ENCODE measurements around the gene MAD1L1. TPM values are rescaled to one million over a fixed set of nuclear protein-coding genes. Genes with fewer than 3 reads are reported as not detected.

Gene MAD1L1
- 30.2 and 32.7 TPM in 2 replicates for total RNA-seq
- long read RNA-seq, transcript MAD1L1-202 (19 exons, 2,762 nt): minor isoform, 5 of 81 reads
- long read RNA-seq, transcript MAD1L1-204 (19 exons, 2,991 nt): major isoform, 9 of 81 reads
- long read RNA-seq, partial matches to known transcripts: 7 of 81 reads
- long read RNA-seq, other reads (novel, unspliced or antisense): 59 of 81 reads

DNA sequence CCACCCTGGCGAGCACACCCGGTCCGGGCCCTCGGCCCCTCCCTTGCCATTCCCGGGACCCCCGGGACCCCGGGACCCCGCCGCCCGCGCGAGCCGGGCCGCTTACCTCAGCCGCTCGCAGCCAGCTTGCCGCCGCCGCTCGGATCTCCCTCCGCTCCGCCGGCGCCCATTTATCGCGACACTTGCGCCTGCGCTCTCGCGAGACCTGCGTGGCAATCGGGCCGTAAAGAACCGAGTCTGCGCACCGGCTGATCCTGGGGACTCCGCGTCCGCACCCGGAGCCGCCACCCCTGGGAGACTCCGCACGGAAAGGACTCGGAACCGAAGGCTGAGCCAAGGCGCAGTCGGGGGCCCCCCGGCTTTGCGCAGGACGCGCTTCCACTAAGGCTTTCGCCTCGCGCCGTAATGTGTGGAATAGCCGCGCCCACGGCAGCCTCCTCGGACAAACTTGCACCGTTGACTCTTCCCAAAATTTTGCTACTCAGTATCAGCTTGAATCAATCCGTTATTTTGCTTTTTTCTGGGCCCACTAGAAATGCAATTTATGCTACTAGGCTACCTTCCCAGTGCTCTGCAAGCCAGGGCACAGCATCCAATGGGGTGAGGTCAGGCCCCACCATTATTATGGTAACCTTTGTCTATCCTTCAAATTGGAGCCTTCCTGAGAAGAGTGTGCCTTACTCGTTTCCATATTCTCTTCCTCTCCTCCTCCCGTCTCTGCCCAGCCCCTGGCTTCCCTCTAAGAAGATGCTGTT is at the start of gene MAD1L1:
MAD1L1 (minus strand) TSS at position 180 of the 755 bp plus-strand sequence. CDS start 2,812 bp downstream, outside the sequence.
- TF ChIP-seq, protein P1, sequence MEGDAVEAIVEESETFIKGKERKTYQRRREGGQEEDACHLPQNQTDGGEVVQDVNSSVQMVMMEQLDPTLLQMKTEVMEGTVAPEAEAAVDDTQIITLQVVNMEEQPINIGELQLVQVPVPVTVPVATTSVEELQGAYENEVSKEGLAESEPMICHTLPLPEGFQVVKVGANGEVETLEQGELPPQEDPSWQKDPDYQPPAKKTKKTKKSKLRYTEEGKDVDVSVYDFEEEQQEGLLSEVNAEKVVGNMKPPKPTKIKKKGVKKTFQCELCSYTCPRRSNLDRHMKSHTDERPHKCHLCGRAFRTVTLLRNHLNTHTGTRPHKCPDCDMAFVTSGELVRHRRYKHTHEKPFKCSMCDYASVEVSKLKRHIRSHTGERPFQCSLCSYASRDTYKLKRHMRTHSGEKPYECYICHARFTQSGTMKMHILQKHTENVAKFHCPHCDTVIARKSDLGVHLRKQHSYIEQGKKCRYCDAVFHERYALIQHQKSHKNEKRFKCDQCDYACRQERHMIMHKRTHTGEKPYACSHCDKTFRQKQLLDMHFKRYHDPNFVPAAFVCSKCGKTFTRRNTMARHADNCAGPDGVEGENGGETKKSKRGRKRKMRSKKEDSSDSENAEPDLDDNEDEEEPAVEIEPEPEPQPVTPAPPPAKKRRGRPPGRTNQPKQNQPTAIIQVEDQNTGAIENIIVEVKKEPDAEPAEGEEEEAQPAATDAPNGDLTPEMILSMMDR (IDR thresholded peaks at IDR 0.05): no peak
- Mint-ChIP-seq H3K36me3 (ENCODE audit: unreplicated experiment) (peaks cover 20% of the 10 kb centered on the region), H3K4me1 (ENCODE audit: unreplicated experiment) (peaks cover 14% of the 10 kb centered on the region), H3K4me3 (ENCODE audit: unreplicated experiment) (peak within 1 kb of the TSS; percentile 84), H3K27me3 (ENCODE audit: unreplicated experiment) (no peaks in the 10 kb centered on the region), H3K27ac (ENCODE audit: unreplicated experiment) (peak within 1 kb of the TSS; percentile 80), H3K9me3 (ENCODE audit: unreplicated experiment) (no peaks in the 10 kb centered on the region)
- DNase-seq (ENCODE audit: extremely low spot score, unreplicated experiment): peak; percentile 97

- Mint-ChIP-seq H3K27ac (ENCODE audit: unreplicated experiment) (no peak overlapping the region), H3K27me3 (ENCODE audit: unreplicated experiment) (no peaks in the 10 kb centered on the region), H3K4me3 (ENCODE audit: unreplicated experiment) (no peak overlapping the region), H3K36me3 (ENCODE audit: unreplicated experiment) (peaks cover under 1% of the 10 kb centered on the region), H3K9me3 (ENCODE audit: unreplicated experiment) (no peaks in the 10 kb centered on the region), H3K4me1 (ENCODE audit: unreplicated experiment) (peaks cover 7% of the 10 kb centered on the region)
- DNase-seq (ENCODE audit: extremely low spot score, unreplicated experiment): no peak
- TF ChIP-seq, protein P1 (IDR thresholded peaks at IDR 0.05): no peak
These were observed 49.5 kb upstream of the MAD1L1 start for GRCh38 chr7:2282185-2282751.

DNA sequence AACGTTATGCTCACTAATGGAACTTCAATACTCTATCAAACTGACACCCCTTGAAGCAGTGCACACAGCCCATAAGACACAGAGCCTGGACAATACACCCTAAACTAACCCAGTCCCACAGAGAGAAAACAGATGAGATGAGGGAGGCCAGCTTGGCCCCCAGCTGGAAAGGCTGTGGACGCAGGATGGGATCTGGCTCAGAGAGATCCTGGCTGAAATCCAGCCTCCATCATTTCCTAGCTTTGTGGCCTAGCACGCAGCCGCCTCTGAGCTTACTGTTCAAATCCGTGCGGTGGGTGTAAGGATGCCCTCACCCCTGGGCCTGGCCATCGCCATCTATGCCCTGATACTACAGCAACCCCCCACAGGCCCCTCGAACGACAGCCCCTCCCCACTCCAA is 48.8 kb upstream of the MAD1L1 start:
- H3K36me3 Mint-ChIP-seq (ENCODE audit: unreplicated experiment): peaks cover 3% of the 10 kb centered on the region
- no peaks in the 10 kb centered on the region for H3K9me3 Mint-ChIP-seq (ENCODE audit: unreplicated experiment)
- H3K4me1 Mint-ChIP-seq (ENCODE audit: unreplicated experiment): peaks cover 7% of the 10 kb centered on the region
- H3K27me3 Mint-ChIP-seq (ENCODE audit: unreplicated experiment): no peaks in the 10 kb centered on the region
- H3K27ac Mint-ChIP-seq (ENCODE audit: unreplicated experiment): no peak overlapping the region
- TF ChIP-seq, protein P1 (IDR thresholded peaks at IDR 0.05): no peak
- no peak overlapping the region for H3K4me3 Mint-ChIP-seq (ENCODE audit: unreplicated experiment)
- no peak for DNase-seq (ENCODE audit: extremely low spot score, unreplicated experiment)

DNA sequence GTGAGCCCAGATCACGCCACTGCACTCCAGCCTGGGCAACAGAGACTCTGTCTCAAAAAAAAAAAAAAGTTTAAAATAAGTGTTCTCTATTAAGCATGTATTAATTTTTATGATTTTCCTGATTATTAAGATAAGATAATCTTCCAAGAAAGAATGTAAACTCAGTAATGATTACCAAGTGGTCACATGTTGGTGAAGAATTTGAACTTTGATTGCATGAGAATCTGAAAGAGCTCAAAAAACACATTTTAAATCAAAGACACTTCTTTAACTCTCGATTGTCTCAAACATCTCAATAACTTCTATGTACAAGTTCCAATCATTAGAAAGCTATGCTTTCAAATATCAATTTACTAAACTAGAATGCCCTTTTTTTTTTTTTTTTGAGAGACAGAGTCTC is 47.7 kb upstream of the MAD1L1 start:
- no peaks in the 10 kb centered on the region for H3K27me3 Mint-ChIP-seq (ENCODE audit: unreplicated experiment)
- peaks cover 3% of the 10 kb centered on the region for H3K36me3 Mint-ChIP-seq (ENCODE audit: unreplicated experiment)
- TF ChIP-seq, protein P1 (IDR thresholded peaks at IDR 0.05): no peak
- H3K9me3 Mint-ChIP-seq (ENCODE audit: unreplicated experiment): no peaks in the 10 kb centered on the region
- no peak for DNase-seq (ENCODE audit: extremely low spot score, unreplicated experiment)
- no peak overlapping the region for H3K27ac Mint-ChIP-seq (ENCODE audit: unreplicated experiment)
- peaks cover 7% of the 10 kb centered on the region for H3K4me1 Mint-ChIP-seq (ENCODE audit: unreplicated experiment)
- no peak overlapping the region for H3K4me3 Mint-ChIP-seq (ENCODE audit: unreplicated experiment)

DNA sequence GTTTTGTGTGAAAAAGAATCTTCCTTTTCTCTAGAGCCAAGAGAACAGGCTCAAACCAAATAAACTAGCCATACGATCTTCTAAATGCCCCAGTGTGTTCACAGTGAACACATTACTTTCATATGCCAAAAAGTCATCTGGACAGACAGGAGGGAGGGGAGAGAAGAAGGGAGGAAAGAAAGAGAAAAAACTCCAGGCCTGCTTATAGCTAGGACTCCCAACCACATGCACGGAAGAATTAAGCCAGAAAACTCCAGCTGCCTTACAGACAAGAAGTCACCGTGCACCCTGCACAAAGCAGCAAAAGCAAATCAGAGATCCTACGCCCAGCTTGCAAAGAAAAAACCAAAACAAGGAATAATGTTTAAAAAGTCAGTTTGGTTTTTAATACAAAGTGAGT is 47.2 kb upstream of the MAD1L1 start:
- no peak for DNase-seq (ENCODE audit: extremely low spot score, unreplicated experiment)
- H3K27me3 Mint-ChIP-seq (ENCODE audit: unreplicated experiment): no peaks in the 10 kb centered on the region
- H3K4me1 Mint-ChIP-seq (ENCODE audit: unreplicated experiment): peaks cover 7% of the 10 kb centered on the region
- no peak overlapping the region for H3K27ac Mint-ChIP-seq (ENCODE audit: unreplicated experiment)
- H3K36me3 Mint-ChIP-seq (ENCODE audit: unreplicated experiment): peaks cover 3% of the 10 kb centered on the region
- no peak overlapping the region for H3K4me3 Mint-ChIP-seq (ENCODE audit: unreplicated experiment)
- TF ChIP-seq, protein P1 (IDR thresholded peaks at IDR 0.05): no peak
- H3K9me3 Mint-ChIP-seq (ENCODE audit: unreplicated experiment): no peaks in the 10 kb centered on the region

All from osteocyte (in vitro differentiated cells).